Activated CD8-positive, alpha-beta T cell treated with anti-CD3 and anti-CD28 coated beads for 36 hours (primary cell): ENCODE results near the gene SMIM28. TPM values are rescaled to one million over a fixed set of nuclear protein-coding genes. Genes with fewer than 3 reads are reported as not detected.

Experiments used
- ATAC-seq: fragments of 200-7000 bp; cut with Tn5 transposase; one replicate; pipeline ENCODE4 v1.10.0; 2021; ENCODE audit warnings: mild to moderate bottlenecking, moderate library complexity
- CTCF ChIA-PET: fragments of 350-600 bp; sonication (Branson Sonifier 250); formaldehyde crosslinking; loops from one replicate; lab custom pipeline; 2021; ENCODE audit warnings: antibody characterized with exemption; lab: Charles Lee
- POLR2A ChIA-PET: fragments of 350-600 bp; sonication (Branson Sonifier 250); formaldehyde crosslinking; loops from one replicate; lab custom pipeline; 2021; ENCODE audit warnings: antibody characterized with exemption; lab: Charles Lee
- DNase-seq: peaks from one replicate; pipeline ENCODE4 v3.0.0-alpha.2; 2020
- H3K27ac Mint-ChIP-seq: one replicate; pipeline ENCODE4 v1.8.0; 2021; ENCODE audit warnings: mild to moderate bottlenecking, mixed read lengths
- H3K27me3 Mint-ChIP-seq: one replicate; pipeline ENCODE4 v1.8.0; 2021; ENCODE audit warnings: mixed read lengths
- H3K36me3 Mint-ChIP-seq: one replicate; pipeline ENCODE4 v1.8.0; 2021; ENCODE audit warnings: low read depth, mixed read lengths
- H3K4me1 Mint-ChIP-seq: one replicate; pipeline ENCODE4 v1.8.0; 2021; ENCODE audit warnings: low read depth, mixed read lengths
- H3K4me3 Mint-ChIP-seq: one replicate; pipeline ENCODE4 v1.8.0; 2021; ENCODE audit warnings: mild to moderate bottlenecking, moderate library complexity, mixed read lengths
- H3K9me3 Mint-ChIP-seq: one replicate; pipeline ENCODE4 v1.8.0; 2021; ENCODE audit warnings: mixed read lengths
- intact Hi-C: fragments of 100-400 bp; cut with micrococcal nuclease; formaldehyde crosslinking; loops from one replicate; pipeline ENCODE4 v1.10.0; 2022
- total RNA-seq, 2 experiments: library from RNA; stranded (reverse); gene quantifications; one replicate each; pipeline ENCODE4 v1.2.3, GENCODE V29; 2021
- TF ChIP-seq, protein P1 (sequence below): fragments of 200-600 bp; IDR thresholded peaks from one replicate; pipeline ENCODE4 v1.8.0; 2022; ENCODE audit warnings: antibody characterized with exemption, mild to moderate bottlenecking

SMIM28 gene
- total RNA-seq, 2 experiments from 2014 or later: not detected

DNA sequence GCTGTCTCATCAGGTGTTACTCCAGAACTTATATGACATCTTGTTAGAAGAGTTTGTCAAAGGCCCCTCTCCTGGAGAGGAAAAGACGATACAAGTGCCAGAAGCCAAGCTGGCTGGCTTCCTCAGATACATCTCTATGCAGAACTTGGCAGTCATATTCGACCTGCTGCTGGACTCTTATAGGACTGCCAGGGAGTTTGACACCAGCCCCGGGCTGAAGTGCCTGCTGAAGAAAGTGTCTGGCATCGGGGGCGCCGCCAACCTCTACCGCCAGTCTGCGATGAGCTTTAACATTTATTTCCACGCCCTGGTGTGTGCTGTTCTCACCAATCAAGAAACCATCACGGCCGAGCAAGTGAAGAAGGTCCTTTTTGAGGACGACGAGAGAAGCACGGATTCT lies 43.7 kb upstream of the SMIM28 start:
- TF ChIP-seq, protein P1, sequence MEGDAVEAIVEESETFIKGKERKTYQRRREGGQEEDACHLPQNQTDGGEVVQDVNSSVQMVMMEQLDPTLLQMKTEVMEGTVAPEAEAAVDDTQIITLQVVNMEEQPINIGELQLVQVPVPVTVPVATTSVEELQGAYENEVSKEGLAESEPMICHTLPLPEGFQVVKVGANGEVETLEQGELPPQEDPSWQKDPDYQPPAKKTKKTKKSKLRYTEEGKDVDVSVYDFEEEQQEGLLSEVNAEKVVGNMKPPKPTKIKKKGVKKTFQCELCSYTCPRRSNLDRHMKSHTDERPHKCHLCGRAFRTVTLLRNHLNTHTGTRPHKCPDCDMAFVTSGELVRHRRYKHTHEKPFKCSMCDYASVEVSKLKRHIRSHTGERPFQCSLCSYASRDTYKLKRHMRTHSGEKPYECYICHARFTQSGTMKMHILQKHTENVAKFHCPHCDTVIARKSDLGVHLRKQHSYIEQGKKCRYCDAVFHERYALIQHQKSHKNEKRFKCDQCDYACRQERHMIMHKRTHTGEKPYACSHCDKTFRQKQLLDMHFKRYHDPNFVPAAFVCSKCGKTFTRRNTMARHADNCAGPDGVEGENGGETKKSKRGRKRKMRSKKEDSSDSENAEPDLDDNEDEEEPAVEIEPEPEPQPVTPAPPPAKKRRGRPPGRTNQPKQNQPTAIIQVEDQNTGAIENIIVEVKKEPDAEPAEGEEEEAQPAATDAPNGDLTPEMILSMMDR: no peak
- H3K27ac Mint-ChIP-seq: no peak overlapping the region
- peaks cover 9% of the 10 kb centered on the region for H3K27me3 Mint-ChIP-seq
- H3K36me3 Mint-ChIP-seq: no peaks in the 10 kb centered on the region
- DNase-seq: no peak
- ChIA-PET POLR2A (no interaction called here), CTCF (no interaction called here)
- no peak for ATAC-seq
- no peak overlapping the region for H3K4me3 Mint-ChIP-seq
- intact Hi-C loops: no loop called here
- H3K4me1 Mint-ChIP-seq: no peaks in the 10 kb centered on the region
- H3K9me3 Mint-ChIP-seq: no peaks in the 10 kb centered on the region

DNA sequence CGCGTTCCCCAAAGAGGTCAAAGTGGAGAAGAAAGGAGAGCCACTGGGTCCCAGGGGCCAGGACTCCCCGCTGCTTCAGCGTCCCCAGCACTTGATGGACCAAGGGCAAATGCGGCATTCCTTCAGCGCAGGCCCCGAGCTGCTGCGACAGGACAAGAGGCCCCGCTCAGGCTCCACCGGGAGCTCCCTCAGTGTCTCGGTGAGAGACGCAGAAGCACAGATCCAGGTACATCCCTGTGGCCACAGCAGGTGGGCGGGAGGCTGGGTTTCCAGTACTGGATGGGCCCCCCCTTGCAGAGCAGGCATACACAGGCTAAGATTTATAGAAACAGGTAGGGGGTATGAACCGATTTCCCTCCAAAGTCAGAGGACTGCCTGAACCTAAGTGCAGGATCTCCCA lies 42.7 kb upstream of the SMIM28 start:
- H3K4me3 Mint-ChIP-seq: no peak overlapping the region
- no peak overlapping the region for H3K27ac Mint-ChIP-seq
- CTCF ChIA-PET: no interaction called here
- no peaks in the 10 kb centered on the region for H3K9me3 Mint-ChIP-seq
- ATAC-seq: no peak
- TF ChIP-seq, protein P1: no peak
- H3K36me3 Mint-ChIP-seq: no peaks in the 10 kb centered on the region
- H3K4me1 Mint-ChIP-seq: no peaks in the 10 kb centered on the region
- DNase-seq: no peak
- POLR2A ChIA-PET: no interaction called here
- intact Hi-C loops: no loop called here
- H3K27me3 Mint-ChIP-seq: peaks cover 10% of the 10 kb centered on the region

DNA sequence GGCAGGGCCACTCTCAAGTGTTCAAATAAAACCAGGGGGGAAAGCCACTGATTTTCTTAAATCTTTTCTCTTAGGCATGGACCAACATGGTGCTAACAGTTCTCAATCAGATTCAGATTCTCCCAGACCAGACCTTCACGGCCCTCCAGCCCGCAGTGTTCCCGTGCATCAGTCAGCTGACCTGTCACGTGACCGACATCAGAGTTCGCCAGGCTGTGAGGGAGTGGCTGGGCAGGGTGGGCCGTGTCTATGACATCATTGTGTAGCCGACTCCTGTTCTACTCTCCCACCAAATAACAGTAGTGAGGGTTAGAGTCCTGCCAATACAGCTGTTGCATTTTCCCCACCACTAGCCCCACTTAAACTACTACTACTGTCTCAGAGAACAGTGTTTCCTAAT lies 41.5 kb upstream of the SMIM28 start:
- ChIA-PET POLR2A (no interaction called here), CTCF (no interaction called here)
- no peak for ATAC-seq
- H3K9me3 Mint-ChIP-seq: no peaks in the 10 kb centered on the region
- H3K27ac Mint-ChIP-seq: no peak overlapping the region
- TF ChIP-seq, protein P1: no peak
- H3K4me1 Mint-ChIP-seq: no peaks in the 10 kb centered on the region
- no peak overlapping the region for H3K4me3 Mint-ChIP-seq
- no peak for DNase-seq
- H3K27me3 Mint-ChIP-seq: peaks cover 14% of the 10 kb centered on the region
- no peaks in the 10 kb centered on the region for H3K36me3 Mint-ChIP-seq
- intact Hi-C loops: no loop called here

DNA sequence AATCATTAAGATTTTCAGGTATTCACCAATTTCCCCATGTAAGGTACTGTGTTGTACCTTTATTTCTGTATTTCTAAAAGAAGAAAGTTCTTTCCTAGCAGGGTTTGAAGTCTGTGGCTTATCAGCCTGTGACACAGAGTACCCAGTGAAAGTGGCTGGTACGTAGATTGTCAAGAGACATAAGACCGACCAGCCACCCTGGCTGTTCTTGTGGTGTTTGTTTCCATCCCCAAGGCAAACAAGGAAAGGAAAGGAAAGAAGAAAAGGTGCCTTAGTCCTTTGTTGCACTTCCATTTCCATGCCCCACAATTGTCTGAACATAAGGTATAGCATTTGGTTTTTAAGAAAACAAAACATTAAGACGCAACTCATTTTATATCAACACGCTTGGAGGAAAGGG lies 40.6 kb upstream of the SMIM28 start:
- TF ChIP-seq, protein P1: no peak
- H3K36me3 Mint-ChIP-seq: no peaks in the 10 kb centered on the region
- POLR2A ChIA-PET: no interaction called here
- intact Hi-C loops: no loop called here
- no peak for DNase-seq
- CTCF ChIA-PET: no interaction called here
- no peaks in the 10 kb centered on the region for H3K4me1 Mint-ChIP-seq
- H3K27me3 Mint-ChIP-seq: peaks cover 11% of the 10 kb centered on the region
- no peaks in the 10 kb centered on the region for H3K9me3 Mint-ChIP-seq
- ATAC-seq: no peak
- H3K4me3 Mint-ChIP-seq: no peak overlapping the region
- H3K27ac Mint-ChIP-seq: no peak overlapping the region

DNA sequence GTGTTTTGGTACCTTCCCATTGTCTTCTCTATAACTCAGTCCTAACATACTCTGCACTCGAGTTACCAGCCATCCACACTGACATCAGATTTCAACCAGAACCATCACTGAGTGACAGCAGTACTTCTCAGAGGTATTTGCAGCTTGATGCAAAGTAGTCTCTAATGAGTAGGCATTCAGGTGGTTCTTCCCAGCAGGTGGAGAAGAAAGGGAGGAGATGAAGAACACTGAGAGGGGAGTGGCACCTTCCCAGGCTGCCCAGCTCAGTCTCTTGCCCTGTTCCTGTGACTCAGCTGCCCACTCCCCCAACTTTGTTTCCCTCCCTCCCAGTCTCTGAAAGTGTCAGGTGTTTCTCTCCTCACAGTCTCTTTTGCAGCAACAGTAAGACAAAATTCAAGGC lies 38.7 kb upstream of the SMIM28 start:
- H3K27ac Mint-ChIP-seq: no peak overlapping the region
- no peak overlapping the region for H3K4me3 Mint-ChIP-seq
- DNase-seq: no peak
- H3K36me3 Mint-ChIP-seq: no peaks in the 10 kb centered on the region
- ATAC-seq: no peak
- CTCF ChIA-PET: no interaction called here
- TF ChIP-seq, protein P1: no peak
- intact Hi-C loops: no loop called here
- POLR2A ChIA-PET: no interaction called here
- H3K4me1 Mint-ChIP-seq: no peaks in the 10 kb centered on the region
- H3K9me3 Mint-ChIP-seq: no peaks in the 10 kb centered on the region
- peaks cover 14% of the 10 kb centered on the region for H3K27me3 Mint-ChIP-seq
